Smooth muscle cell (in vitro differentiated cells): Measurements from ENCODE around the gene PATL1. TPM values are rescaled to one million over a fixed set of nuclear protein-coding genes. Genes with fewer than 3 reads are reported as not detected.
A peak's percentile ranks its signal among the peaks of the same experiment; 100 is the strongest.

Source experiments
- DNase-seq: peaks from one replicate; lab custom pipeline; 2025; ENCODE audit not compliant: unreplicated experiment; lab: John Stamatoyannopoulos, UW
- H2AFZ ChIP-seq: fragments of 200-600 bp; sonication (generic); 2 replicates; pipeline ENCODE4 v1.6.0; 2016; ENCODE audit warnings: antibody characterized with exemption, low read depth, mild to moderate bottlenecking
- H3F3A ChIP-seq: fragments of 200-600 bp; sonication (generic); 2 replicates; pipeline ENCODE4 v1.6.0; 2017; ENCODE audit warnings: antibody characterized with exemption, low read depth
- H3K27ac ChIP-seq: fragments of 200-600 bp; sonication (generic); 2 replicates; pipeline ENCODE4 v1.5.1; 2016; ENCODE audit warnings: low read depth, mild to moderate bottlenecking
- H3K27me3 ChIP-seq: fragments of 200-600 bp; sonication (generic); 2 replicates; pipeline ENCODE4 v1.6.1; 2016; ENCODE audit warnings: low read depth, mild to moderate bottlenecking
- H3K36me3 ChIP-seq: fragments of 200-600 bp; sonication (generic); 2 replicates; pipeline ENCODE4 v1.5.1; 2016; ENCODE audit warnings: low read depth
- H3K4me1 ChIP-seq: fragments of 200-600 bp; sonication (generic); 2 replicates; pipeline ENCODE4 v1.5.1; 2016; ENCODE audit warnings: low read depth
- H3K4me2 ChIP-seq: fragments of 200-600 bp; sonication (generic); 2 replicates; pipeline ENCODE4 v1.6.0; 2016; ENCODE audit warnings: mild to moderate bottlenecking
- H3K4me3 ChIP-seq: fragments of 200-600 bp; sonication (generic); 2 replicates; pipeline ENCODE4 v1.5.1; 2016; ENCODE audit warnings: mild to moderate bottlenecking
- H3K79me2 ChIP-seq: fragments of 200-600 bp; sonication (generic); 2 replicates; pipeline ENCODE4 v1.6.0; 2016; ENCODE audit warnings: low read depth, mild to moderate bottlenecking
- H3K9ac ChIP-seq: fragments of 200-600 bp; sonication (generic); 2 replicates; pipeline ENCODE4 v1.6.0; 2016; ENCODE audit warnings: low read depth
- H3K9me3 ChIP-seq: fragments of 200-600 bp; sonication (generic); replicated peaks from 2 replicates; pipeline ENCODE4 v1.5.1; 2016; ENCODE audit warnings: low read depth
- H4K20me1 ChIP-seq: fragments of 200-600 bp; sonication (generic); 2 replicates; pipeline ENCODE4 v1.6.0; 2016; ENCODE audit warnings: low read depth
- WGBS: methylation state at CpG from one replicate; pipeline ENCODE4 v1.1.7; 2016; ENCODE audit warnings: low lambda C conversion rate; 5-methylcytosine and 5-hydroxymethylcytosine counted together
- polyA plus RNA-seq: library from polyadenylated mRNA; unstranded; fragments of >200 nt; fragmentation: Nextera tagmentation; extraction: Ambion mirVana; gene quantifications from 2 replicates; pipeline ENCODE4 v1.2.1, GENCODE V29; 2016
- total RNA-seq: library from RNA; depleted of rRNA; stranded (reverse); fragments of >200 nt; gene quantifications from 2 replicates; pipeline ENCODE4 v1.2.3, GENCODE V29; 2014
- TF ChIP-seq, protein P1 (sequence below): fragments of 200-600 bp; sonication (generic); IDR thresholded peaks from 2 replicates; pipeline ENCODE4 v1.5.1; 2017; ENCODE audit warnings: borderline replicate concordance, mild to moderate bottlenecking, antibody characterized with exemption; ENCODE audit not compliant: insufficient read depth, poor library complexity, severe bottlenecking

Gene PATL1
- total and polyA plus RNA-seq, 2 experiments from 2014 or later = 16.5 to 35.2 TPM

DNA sequence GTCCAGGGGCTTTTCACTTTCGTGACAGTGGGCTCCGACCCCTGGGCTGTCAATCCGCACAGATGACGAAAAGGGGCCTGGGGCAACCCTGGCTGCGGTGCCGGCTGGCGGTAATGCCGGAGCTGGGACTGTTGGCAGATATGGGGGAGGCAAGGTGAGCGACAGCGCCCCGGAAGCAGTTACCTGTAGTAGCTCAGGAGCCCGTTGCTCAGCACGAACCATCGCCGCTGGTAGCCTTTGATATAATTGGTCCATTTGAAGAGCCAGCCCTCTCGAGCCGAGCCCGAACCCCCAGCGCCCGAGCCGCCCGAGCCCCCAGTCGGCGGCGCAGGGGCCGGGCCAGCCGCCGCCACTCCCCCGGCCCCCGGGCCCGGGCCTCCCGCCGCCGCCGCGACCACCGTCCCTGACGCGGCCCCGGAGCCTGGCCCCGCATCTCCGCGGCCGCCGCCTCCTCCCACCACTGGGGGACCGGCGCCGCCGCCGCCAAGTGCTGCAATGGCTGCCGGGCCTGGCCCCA, 53.7 kb downstream of the PATL1 start:
- H4K20me1 ChIP-seq = peaks cover 49% of the 10 kb centered on the region
- H3K9ac ChIP-seq = peak overlapping the region; percentile 88
- peak overlapping the region; percentile 80 for H3K27ac ChIP-seq
- no peaks in the 10 kb centered on the region for H3K9me3 ChIP-seq
- peak overlapping the region; percentile 92 for H3K4me3 ChIP-seq
- peaks cover 24% of the 10 kb centered on the region for H3K4me1 ChIP-seq
- H2AFZ ChIP-seq = no peak overlapping the region
- H3K36me3 ChIP-seq = no peaks in the 10 kb centered on the region
- no peaks in the 10 kb centered on the region for H3F3A ChIP-seq
- H3K4me2 ChIP-seq = peak overlapping the region; percentile 99
- DNase-seq = no peak
- TF ChIP-seq, protein P1, sequence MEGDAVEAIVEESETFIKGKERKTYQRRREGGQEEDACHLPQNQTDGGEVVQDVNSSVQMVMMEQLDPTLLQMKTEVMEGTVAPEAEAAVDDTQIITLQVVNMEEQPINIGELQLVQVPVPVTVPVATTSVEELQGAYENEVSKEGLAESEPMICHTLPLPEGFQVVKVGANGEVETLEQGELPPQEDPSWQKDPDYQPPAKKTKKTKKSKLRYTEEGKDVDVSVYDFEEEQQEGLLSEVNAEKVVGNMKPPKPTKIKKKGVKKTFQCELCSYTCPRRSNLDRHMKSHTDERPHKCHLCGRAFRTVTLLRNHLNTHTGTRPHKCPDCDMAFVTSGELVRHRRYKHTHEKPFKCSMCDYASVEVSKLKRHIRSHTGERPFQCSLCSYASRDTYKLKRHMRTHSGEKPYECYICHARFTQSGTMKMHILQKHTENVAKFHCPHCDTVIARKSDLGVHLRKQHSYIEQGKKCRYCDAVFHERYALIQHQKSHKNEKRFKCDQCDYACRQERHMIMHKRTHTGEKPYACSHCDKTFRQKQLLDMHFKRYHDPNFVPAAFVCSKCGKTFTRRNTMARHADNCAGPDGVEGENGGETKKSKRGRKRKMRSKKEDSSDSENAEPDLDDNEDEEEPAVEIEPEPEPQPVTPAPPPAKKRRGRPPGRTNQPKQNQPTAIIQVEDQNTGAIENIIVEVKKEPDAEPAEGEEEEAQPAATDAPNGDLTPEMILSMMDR = no peak
- no peaks in the 10 kb centered on the region for H3K27me3 ChIP-seq
- under 1% methylated on average over 29 of the region's 51 CpGs for WGBS
- H3K79me2 ChIP-seq = peaks cover 49% of the 10 kb centered on the region

GRCh38 chr11:59614277-59615119, 54.3 kb downstream of the PATL1 start:
- no peaks in the 10 kb centered on the region for H3K27me3 ChIP-seq
- H3K4me1 ChIP-seq = peaks cover 24% of the 10 kb centered on the region
- peaks cover 55% of the 10 kb centered on the region for H3K79me2 ChIP-seq
- H4K20me1 ChIP-seq = peaks cover 55% of the 10 kb centered on the region
- H3K27ac ChIP-seq = peak overlapping the region; percentile 80
- H3K4me2 ChIP-seq = peak overlapping the region; percentile 99
- TF ChIP-seq, protein P1 = no peak
- H2AFZ ChIP-seq = no peak overlapping the region
- H3F3A ChIP-seq = no peaks in the 10 kb centered on the region
- 18% methylated on average over 13 of the region's 13 CpGs for WGBS
- peaks cover 6% of the 10 kb centered on the region for H3K36me3 ChIP-seq
- no peak for DNase-seq
- H3K9ac ChIP-seq = peak overlapping the region; percentile 88
- H3K9me3 ChIP-seq = no peaks in the 10 kb centered on the region
- H3K4me3 ChIP-seq = peak overlapping the region; percentile 92

GRCh38 chr11:59611570-59612565, 57.0 kb downstream of the PATL1 start:
- peak overlapping the region; percentile 57 for H3K27ac ChIP-seq
- H3K4me2 ChIP-seq = peak overlapping the region; percentile 99
- H3K9ac ChIP-seq = no peak overlapping the region
- H3K4me3 ChIP-seq = peak overlapping the region; percentile 22
- H3K27me3 ChIP-seq = no peaks in the 10 kb centered on the region
- TF ChIP-seq, protein P1 = no peak
- no peak for DNase-seq
- peaks cover 21% of the 10 kb centered on the region for H3K4me1 ChIP-seq
- peaks cover 81% of the 10 kb centered on the region for H4K20me1 ChIP-seq
- 91% methylated on average over 6 of the region's 6 CpGs for WGBS
- H2AFZ ChIP-seq = no peak overlapping the region
- no peaks in the 10 kb centered on the region for H3K9me3 ChIP-seq
- peaks cover 29% of the 10 kb centered on the region for H3K36me3 ChIP-seq
- H3F3A ChIP-seq = no peaks in the 10 kb centered on the region
- peaks cover 81% of the 10 kb centered on the region for H3K79me2 ChIP-seq
